SK-N-SH (cell line): ENCODE data around the gene EIF2AK2. TPM values are rescaled to one million over a fixed set of nuclear protein-coding genes. Genes with fewer than 3 reads are reported as not detected.

ENCODE experiments used
- CTCF ChIA-PET: fragments of 300-600, 350-600 bp; formaldehyde crosslinking; extraction: SDS; loops from one replicate; lab custom pipeline; 2021; lab: Yijun Ruan, JAX
- POLR2A ChIA-PET: fragments of 350-600 bp; sonication (Branson Sonifier 250); formaldehyde crosslinking; extraction: SDS; loops from one replicate; lab custom pipeline; 2020; ENCODE audit warnings: antibody characterized with exemption, inconsistent platforms; lab: Yijun Ruan, JAX
- DNase-seq: peaks from one replicate; pipeline ENCODE4 v3.0.0; 2012
- H2AFZ ChIP-seq: fragments of 200-600 bp; sonication (generic); 2 replicates; pipeline ENCODE4 v1.8.1; 2016; ENCODE audit warnings: antibody characterized with exemption, mild to moderate bottlenecking, low read depth
- H3F3A ChIP-seq: fragments of 200-600 bp; sonication (generic); replicated peaks from 2 replicates; pipeline ENCODE3; 2016; ENCODE audit warnings: antibody characterized with exemption, mild to moderate bottlenecking; ENCODE audit not compliant: insufficient read depth
- H3K27ac ChIP-seq, 2 experiments: fragments of 200-500 bp in 1 of 2; fragments of 200-600 bp in 1 of 2; sonication (Bioruptor generic) in 1 of 2; sonication (generic), shearing (Covaris generic) in 1 of 2; 2 replicates each; pipeline versions ENCODE4 v1.5.1 to v1.6.1; 2014 to 2016; ENCODE audit warnings: low read depth in 2 of 2, inconsistent platforms in 1 of 2, low read length in 1 of 2, mild to moderate bottlenecking in 1 of 2, mixed read lengths in 1 of 2
- H3K27me3 ChIP-seq: fragments of 200-600 bp; sonication (generic), shearing (Covaris generic); 2 replicates; pipeline ENCODE4 v1.6.1; 2016; ENCODE audit warnings: mixed run types; ENCODE audit not compliant: insufficient read depth
- H3K36me3 ChIP-seq, 2 experiments: fragments of 200-500 bp in 1 of 2; fragments of 200-600 bp in 1 of 2; sonication (Bioruptor generic) in 1 of 2; sonication (generic) in 1 of 2; replicated peaks in 1 of 2; 2 replicates each; pipeline versions ENCODE3 to v1.5.1; 2014 to 2016; ENCODE audit warnings: low read length in 1 of 2, mild to moderate bottlenecking in 1 of 2; ENCODE audit not compliant: insufficient read depth in 2 of 2, control insufficient read depth in 1 of 2
- H3K4me1 ChIP-seq, 2 experiments: fragments of 200-500 bp in 1 of 2; fragments of 200-600 bp in 1 of 2; sonication (Bioruptor generic) in 1 of 2; sonication (generic), shearing (Covaris generic) in 1 of 2; 2 replicates each; pipeline versions ENCODE4 v1.5.1 to v1.6.1; 2014 to 2016; ENCODE audit warnings: low read depth in 1 of 2, low read length in 1 of 2, mixed run types in 1 of 2; ENCODE audit not compliant: insufficient read depth in 2 of 2, control insufficient read depth in 1 of 2
- H3K4me2 ChIP-seq: fragments of 200-600 bp; sonication (generic), shearing (Covaris generic); 2 replicates; pipeline ENCODE4 v1.6.1; 2017; ENCODE audit warnings: mixed run types
- H3K4me3 ChIP-seq, 2 experiments: fragments of 200-500 bp in 1 of 2; fragments of 200-600 bp in 1 of 2; sonication (Bioruptor generic) in 1 of 2; sonication (generic), shearing (Covaris generic) in 1 of 2; 2 replicates each; pipeline versions ENCODE4 v1.5.1 to v1.8.1; 2014 to 2016; ENCODE audit warnings: low read depth in 2 of 2, inconsistent platforms in 1 of 2, low read length in 1 of 2, mild to moderate bottlenecking in 1 of 2, mixed read lengths in 1 of 2, moderate library complexity in 1 of 2
- H3K79me2 ChIP-seq: fragments of 200-600 bp; sonication (generic); 2 replicates; pipeline ENCODE4 v1.8.1; 2017; ENCODE audit warnings: mild to moderate bottlenecking; ENCODE audit not compliant: insufficient read depth
- H3K9ac ChIP-seq: fragments of 200-600 bp; sonication (generic); 2 replicates; pipeline ENCODE4 v1.6.1; 2017; ENCODE audit warnings: mixed run types
- H3K9me2 ChIP-seq: fragments of 200-600 bp; sonication (generic); 2 replicates; pipeline ENCODE4 v1.6.1; 2017; ENCODE audit warnings: mixed run types
- H3K9me3 ChIP-seq: fragments of 200-600 bp; sonication (generic); 2 replicates; pipeline ENCODE4 v1.6.1; 2017; ENCODE audit warnings: mixed run types, mild to moderate bottlenecking, moderate library complexity
- H4K20me1 ChIP-seq: fragments of 200-600 bp; sonication (generic); 2 replicates; pipeline ENCODE4 v1.6.1; 2017; ENCODE audit warnings: mild to moderate bottlenecking, mixed run types; ENCODE audit not compliant: insufficient read depth
- FOSL2 ChIP-seq: IDR thresholded peaks from 2 replicates; pipeline ENCODE4 v1.4.0; 2012; ENCODE audit warnings: low read depth, mild to moderate bottlenecking, moderate library complexity, borderline replicate concordance
- GATA2 ChIP-seq: sonication (generic); formaldehyde crosslinking; IDR thresholded peaks from 2 replicates; pipeline ENCODE4 v1.5.0; 2020; ENCODE audit warnings: mild to moderate bottlenecking, missing genetic modification reagents
- REST ChIP-seq: IDR thresholded peaks from 2 replicates; pipeline ENCODE4 v1.6.1; 2012; ENCODE audit warnings: mild to moderate bottlenecking, low read depth, low read length, moderate library complexity
- RFX5 ChIP-seq: IDR thresholded peaks from 2 replicates; pipeline ENCODE4 v1.6.1; 2012; ENCODE audit warnings: mild to moderate bottlenecking, improper control_type of control experiment, low read length
- SIN3A ChIP-seq: IDR thresholded peaks from 2 replicates; pipeline ENCODE4 v1.6.1; 2012; ENCODE audit warnings: low read depth, mild to moderate bottlenecking, low read length, moderate library complexity, borderline replicate concordance
- TCF12 ChIP-seq: IDR thresholded peaks from 2 replicates; pipeline ENCODE4 v1.4.0; 2012
- YY1 ChIP-seq: IDR thresholded peaks from 2 replicates; pipeline ENCODE4 v1.4.0; 2012; ENCODE audit warnings: low read depth, mild to moderate bottlenecking
- WGBS: methylation state at CpG from one replicate; pipeline ENCODE4 v1.1.6; 2017; ENCODE audit warnings: low lambda C conversion rate; 5-methylcytosine and 5-hydroxymethylcytosine counted together
- polyA plus RNA-seq, 3 experiments: library from polyadenylated mRNA; depleted of rRNA; stranded (reverse); fragments of >200 nt; gene quantifications; 2 replicates each; pipeline ENCODE4 v1.2.3, GENCODE V29; 2012

EIF2AK2 gene
- polyA plus RNA-seq, 1 of the 3 experiments (the other 2 are of a cell fraction) = 9.0 TPM

- Histone ChIP-seq H3K79me2 (no peaks in the 10 kb centered on the region), H3K9me2 (no peaks in the 10 kb centered on the region), H3K9me3 (no peaks in the 10 kb centered on the region), H4K20me1 (no peaks in the 10 kb centered on the region), H3K36me3 (no peaks in the 10 kb centered on the region), H2AFZ (no peak overlapping the region), H3F3A (no peaks in the 10 kb centered on the region), H3K27me3 (no peaks in the 10 kb centered on the region), H3K4me1 (no peaks in the 10 kb centered on the region), H3K4me3 (no peak overlapping the region), H3K4me2 (no peak overlapping the region), H3K9ac (no peak overlapping the region), H3K27ac (no peak overlapping the region)
- TF ChIP-seq YY1 (no peak), REST (no peak), TCF12 (no peak), GATA2 (no peak), RFX5 (no peak)
- DNase-seq = no peak
- ChIA-PET POLR2A (no interaction called here), CTCF (interaction anchor here (0.7 kb wide), 1 partner anchor 77 kb away, joined by 3 read pairs; no protein-coding TSS in a partner anchor)
- WGBS = 60% methylated on average over 1 of the region's 1 CpG
These were observed 17.0 kb upstream of the EIF2AK2 start for GRCh38 chr2:37173741-37174140.

GRCh38 chr2:37171624-37171950 lies 14.8 kb upstream of the EIF2AK2 start:
- Histone ChIP-seq H3F3A (no peaks in the 10 kb centered on the region), H3K27me3 (no peaks in the 10 kb centered on the region), H3K9me2 (no peaks in the 10 kb centered on the region), H3K4me3 (no peak overlapping the region), H3K4me2 (no peak overlapping the region), H3K27ac (no peak overlapping the region), H3K4me1 (no peaks in the 10 kb centered on the region), H3K79me2 (no peaks in the 10 kb centered on the region), H4K20me1 (no peaks in the 10 kb centered on the region)
- CTCF ChIA-PET = interaction anchor here (1.0 to 1.3 kb wide), 3 partner anchors 9 to 113 kb away, joined by 3 read pairs; partner anchors contain the start of gene EIF2AK2
- TF ChIP-seq SIN3A (no peak), FOSL2 (no peak)
- TF ChIP-seq, all 33 proteins: peak for 0
- no peak for DNase-seq
- POLR2A ChIA-PET = no interaction called here
- no peaks in the 10 kb centered on the region for H3K9me3 ChIP-seq
- H3K36me3 ChIP-seq = no peaks in the 10 kb centered on the region
- H3K9ac ChIP-seq = no peak overlapping the region
- H2AFZ ChIP-seq = no peak overlapping the region
